ENCODE data around the gene JAK1. TPM values are rescaled to one million over a fixed set of nuclear protein-coding genes. Genes with fewer than 3 reads are reported as not detected.

Gene JAK1
- total and polyA plus RNA-seq, 2 of the 8 experiments (the other 6 are each of a cell fraction or from before 2014, with no cell fraction given), result 7.8 to 24.5 TPM

GRCh38 chr1:64866689-64867088 is 99.7 kb downstream of the JAK1 start (continued):
- TF ChIP-seq TAF1 (IDR thresholded peaks at IDR 0.05; ENCODE audit: low read depth, low read length) (no peak), CHD2 (IDR thresholded peaks at IDR 0.05; ENCODE audit: low read length) (no peak), MAFK (IDR thresholded peaks at IDR 0.05; ENCODE audit: low read depth, low read length) (no peak), RXRA (IDR thresholded peaks at IDR 0.05; ENCODE audit: insufficient read depth, low read depth, low read length) (no peak), ATF3 (IDR thresholded peaks at IDR 0.05; ENCODE audit: insufficient read depth, low read depth, low read length) (no peak), KDM1A (IDR thresholded peaks at IDR 0.05; ENCODE audit: borderline replicate concordance, low read length) (no peak)

All from H1 (cell line).